Measurements from ENCODE around the gene ENO4.

GRCh38 chr10:116880716-116881482 is 31.6 kb downstream of the ENO4 start:
- TF ChIP-seq CTCF (IDR thresholded peaks at IDR 0.05) (no peak), POLR2A (IDR thresholded peaks at IDR 0.05) (no peak), EP300 (IDR thresholded peaks at IDR 0.05) (no peak)

Measured in gastroesophageal sphincter (tissue), 3 donors.